ENCODE results near the gene CRYBB2.

The CRYBB2 gene

GRCh38 chr22:25208743-25209505 lies 10.5 kb upstream of the CRYBB2 start:
- TF ChIP-seq SUZ12 (IDR thresholded peaks at IDR 0.05) (no peak), PKNOX1 (IDR thresholded peaks at IDR 0.05) (no peak), LEF1 (IDR thresholded peaks at IDR 0.05; ENCODE audit: borderline replicate concordance) (no peak), TARDBP (IDR thresholded peaks at IDR 0.05) (no peak), ZNF384 (IDR thresholded peaks at IDR 0.05) (no peak), ELF4 (IDR thresholded peaks at IDR 0.05) (no peak), HDGF (IDR thresholded peaks at IDR 0.05; ENCODE audit: borderline replicate concordance) (no peak), FOXM1 (IDR thresholded peaks at IDR 0.05; ENCODE audit: borderline replicate concordance) (no peak), ARNT (IDR thresholded peaks at IDR 0.05) (no peak), L3MBTL2 (conservative IDR thresholded peaks at IDR 0.05) (no peak)
- ChIA-PET CTCF (no interaction called here), POLR2A (no interaction called here)
- no peak for DNase-seq (ENCODE audit: extremely low spot score)

GRCh38 chr22:25210793-25211192 lies 8.6 kb upstream of the CRYBB2 start:
- ChIA-PET CTCF (interaction anchor here (0.6 to 0.8 kb wide), 2 partner anchors 8 to 251 kb away, joined by 4 read pairs; no protein-coding TSS in a partner anchor), POLR2A (no interaction called here)
- DNase-seq (ENCODE audit: extremely low spot score), result no peak
- no peak for TF ChIP-seq BHLHE40 (IDR thresholded peaks at IDR 0.05; ENCODE audit: borderline replicate concordance)
- TF ChIP-seq L3MBTL2 (conservative IDR thresholded peaks at IDR 0.05), result no peak
- no peak for TF ChIP-seq ZNF384 (IDR thresholded peaks at IDR 0.05)
- TF ChIP-seq SP1 (IDR thresholded peaks at IDR 0.05), result no peak
- TF ChIP-seq NFRKB (IDR thresholded peaks at IDR 0.05), result no peak
- no peak for TF ChIP-seq ELF4 (IDR thresholded peaks at IDR 0.05)
- TF ChIP-seq FOXA1 (IDR thresholded peaks at IDR 0.05), result no peak
- TF ChIP-seq ARNT (IDR thresholded peaks at IDR 0.05), result no peak
- TF ChIP-seq PKNOX1 (IDR thresholded peaks at IDR 0.05), result no peak
- TF ChIP-seq FOXM1 (IDR thresholded peaks at IDR 0.05; ENCODE audit: borderline replicate concordance), result no peak
- no peak for TF ChIP-seq CTBP1 (IDR thresholded peaks at IDR 0.05; ENCODE audit: borderline replicate concordance)
- TF ChIP-seq TARDBP (IDR thresholded peaks at IDR 0.05), result no peak

GRCh38 chr22:25212337-25212736 lies 7.1 kb upstream of the CRYBB2 start:
- CTCF ChIA-PET, result no interaction called here
- DNase-seq (ENCODE audit: extremely low spot score), result no peak
- POLR2A ChIA-PET, result no interaction called here
- no peak for TF ChIP-seq CTBP1 (IDR thresholded peaks at IDR 0.05; ENCODE audit: borderline replicate concordance)
- no peak for TF ChIP-seq ELF4 (IDR thresholded peaks at IDR 0.05)
- TF ChIP-seq TARDBP (IDR thresholded peaks at IDR 0.05), result no peak

- TF ChIP-seq PKNOX1 (IDR thresholded peaks at IDR 0.05), result no peak
- TF ChIP-seq BHLHE40 (IDR thresholded peaks at IDR 0.05; ENCODE audit: borderline replicate concordance), result no peak
- TF ChIP-seq FOXM1 (IDR thresholded peaks at IDR 0.05; ENCODE audit: borderline replicate concordance), result no peak
- TF ChIP-seq CTBP1 (IDR thresholded peaks at IDR 0.05; ENCODE audit: borderline replicate concordance), result no peak
- TF ChIP-seq NFRKB (IDR thresholded peaks at IDR 0.05), result no peak
- no peak for TF ChIP-seq TARDBP (IDR thresholded peaks at IDR 0.05)
- TF ChIP-seq HDGF (IDR thresholded peaks at IDR 0.05; ENCODE audit: borderline replicate concordance), result no peak
- TF ChIP-seq FOXA1 (IDR thresholded peaks at IDR 0.05), result no peak
- TF ChIP-seq ARNT (IDR thresholded peaks at IDR 0.05), result no peak
- no peak for TF ChIP-seq SUZ12 (IDR thresholded peaks at IDR 0.05)
- TF ChIP-seq L3MBTL2 (conservative IDR thresholded peaks at IDR 0.05), result no peak
- no peak for TF ChIP-seq ELF4 (IDR thresholded peaks at IDR 0.05)
- no peak for TF ChIP-seq LEF1 (IDR thresholded peaks at IDR 0.05; ENCODE audit: borderline replicate concordance)
- TF ChIP-seq SP1 (IDR thresholded peaks at IDR 0.05), result no peak
- no peak for TF ChIP-seq FOXK2 (IDR thresholded peaks at IDR 0.05)
- no peak for TF ChIP-seq ZNF384 (IDR thresholded peaks at IDR 0.05)
- DNase-seq (ENCODE audit: extremely low spot score), result no peak
- CTCF ChIA-PET, result interaction anchor here (0.6 kb wide), 1 partner anchor 186 kb away, joined by 3 read pairs; no protein-coding TSS in a partner anchor
- POLR2A ChIA-PET, result no interaction called here
These were observed 6.2 kb upstream of the CRYBB2 start for GRCh38 chr22:25213221-25213620.

- no peak for DNase-seq (ENCODE audit: extremely low spot score)
- ChIA-PET CTCF (no interaction called here), POLR2A (no interaction called here)
- no peak for TF ChIP-seq TARDBP (IDR thresholded peaks at IDR 0.05)
These were observed 3.2 kb upstream of the CRYBB2 start for GRCh38 chr22:25216230-25216629.

GRCh38 chr22:25219948-25220442 lies 556 bp downstream of the CRYBB2 start:
- POLR2A ChIA-PET, result no interaction called here
- CTCF ChIA-PET, result interaction anchor here (0.9 kb wide), 1 partner anchor 114 kb away, joined by 3 read pairs; no protein-coding TSS in a partner anchor
- TF ChIP-seq ARNT (IDR thresholded peaks at IDR 0.05) (no peak), SP1 (IDR thresholded peaks at IDR 0.05) (no peak), FOXM1 (IDR thresholded peaks at IDR 0.05; ENCODE audit: borderline replicate concordance) (no peak), ZNF384 (IDR thresholded peaks at IDR 0.05) (no peak), HDGF (IDR thresholded peaks at IDR 0.05; ENCODE audit: borderline replicate concordance) (no peak), PKNOX1 (IDR thresholded peaks at IDR 0.05) (no peak), FOXK2 (IDR thresholded peaks at IDR 0.05) (no peak), NFRKB (IDR thresholded peaks at IDR 0.05) (no peak), TARDBP (IDR thresholded peaks at IDR 0.05) (no peak), FOXA1 (IDR thresholded peaks at IDR 0.05) (no peak), LEF1 (IDR thresholded peaks at IDR 0.05; ENCODE audit: borderline replicate concordance) (no peak), BHLHE40 (IDR thresholded peaks at IDR 0.05; ENCODE audit: borderline replicate concordance) (no peak), SUZ12 (IDR thresholded peaks at IDR 0.05) (no peak), CTBP1 (IDR thresholded peaks at IDR 0.05; ENCODE audit: borderline replicate concordance) (no peak)
- DNase-seq (ENCODE audit: extremely low spot score), result no peak

All from HEK293T (cell line).